H9 (cell line): ENCODE measurements around the gene ACP1. TPM values are rescaled to one million over a fixed set of nuclear protein-coding genes. Genes with fewer than 3 reads are reported as not detected.

Source experiments
- DNase-seq: peaks from one replicate; pipeline ENCODE4 v3.0.0-alpha.2; 2017
- H2AFZ ChIP-seq: one replicate; pipeline ENCODE4 v1.6.1; 2013; ENCODE audit warnings: mild to moderate bottlenecking, low read length, control low read depth, moderate library complexity
- H2AK5ac ChIP-seq: 2 replicates; pipeline ENCODE4 v1.6.1; 2013; ENCODE audit warnings: low read length, control low read depth, mixed read lengths; ENCODE audit not compliant: insufficient read length
- H2BK120ac ChIP-seq: one replicate; pipeline ENCODE4 v1.6.1; 2013; ENCODE audit warnings: low read depth, mild to moderate bottlenecking, low read length, control low read depth, inconsistent platforms; ENCODE audit not compliant: poor library complexity, severe bottlenecking
- H2BK12ac ChIP-seq: 2 replicates; pipeline ENCODE4 v1.6.1; 2013; ENCODE audit warnings: low read length, control low read depth, mixed read lengths, low read depth; ENCODE audit not compliant: insufficient read length
- H2BK15ac ChIP-seq: 2 replicates; pipeline ENCODE4 v1.6.1; 2013; ENCODE audit warnings: low read depth, low read length, control low read depth
- H2BK20ac ChIP-seq: one replicate; pipeline ENCODE4 v1.6.1; 2013; ENCODE audit warnings: low read depth, mild to moderate bottlenecking, low read length, control low read depth, inconsistent platforms; ENCODE audit not compliant: poor library complexity, severe bottlenecking
- H2BK5ac ChIP-seq: 2 replicates; pipeline ENCODE4 v1.6.1; 2013; ENCODE audit warnings: low read length, control low read depth, mixed read lengths; ENCODE audit not compliant: insufficient read length
- H3K14ac ChIP-seq: 2 replicates; pipeline ENCODE4 v1.6.1; 2013; ENCODE audit warnings: low read length, control low read depth; ENCODE audit not compliant: insufficient read depth
- H3K18ac ChIP-seq: 2 replicates; pipeline ENCODE4 v1.6.1; 2013; ENCODE audit warnings: low read depth, mild to moderate bottlenecking, mixed read lengths, low read length, control low read depth; ENCODE audit not compliant: insufficient read length
- H3K23ac ChIP-seq: 2 replicates; pipeline ENCODE4 v1.6.1; 2013; ENCODE audit warnings: low read length, control low read depth, mixed read lengths, low read depth; ENCODE audit not compliant: insufficient read length
- H3K23me2 ChIP-seq: 2 replicates; pipeline ENCODE4 v1.6.1; 2013; ENCODE audit warnings: low read depth, mild to moderate bottlenecking, mixed read lengths, low read length, control low read depth; ENCODE audit not compliant: insufficient read length, poor library complexity, severe bottlenecking
- H3K27ac ChIP-seq: 2 replicates; pipeline ENCODE4 v1.5.1; 2013; ENCODE audit warnings: low read length, control low read depth, mixed read lengths, low read depth; ENCODE audit not compliant: insufficient read length
- H3K27me3 ChIP-seq: 2 replicates; pipeline ENCODE4 v1.6.1; 2013; ENCODE audit warnings: low read length, control low read depth, inconsistent platforms; ENCODE audit not compliant: insufficient read depth
- H3K4ac ChIP-seq: 2 replicates; pipeline ENCODE4 v1.6.1; 2013; ENCODE audit warnings: low read depth, mild to moderate bottlenecking, control low read depth, inconsistent platforms, low read length, moderate library complexity
- H3K4me1 ChIP-seq: 2 replicates; pipeline ENCODE4 v1.6.1; 2013; ENCODE audit warnings: low read length, control low read depth, inconsistent platforms; ENCODE audit not compliant: insufficient read depth
- H3K4me2 ChIP-seq: 2 replicates; pipeline ENCODE4 v1.6.1; 2013; ENCODE audit warnings: low read length, control low read depth, mixed read lengths; ENCODE audit not compliant: insufficient read length, insufficient read depth
- H3K56ac ChIP-seq: 2 replicates; pipeline ENCODE4 v1.6.1; 2013; ENCODE audit warnings: low read depth, mild to moderate bottlenecking, mixed read lengths, low read length, control low read depth; ENCODE audit not compliant: insufficient read length
- H3K79me1 ChIP-seq: 2 replicates; pipeline ENCODE4 v1.6.1; 2013; ENCODE audit warnings: low read depth, mild to moderate bottlenecking, moderate library complexity, low read length, control low read depth, inconsistent platforms; ENCODE audit not compliant: insufficient read depth, poor library complexity, severe bottlenecking
- H3K79me2 ChIP-seq: 2 replicates; pipeline ENCODE4 v1.6.1; 2013; ENCODE audit warnings: low read length, control low read depth, inconsistent platforms; ENCODE audit not compliant: insufficient read depth
- H3K9ac ChIP-seq: 2 replicates; pipeline ENCODE4 v1.6.1; 2013; ENCODE audit warnings: low read length, control low read depth, mixed read lengths; ENCODE audit not compliant: insufficient read length; ENCODE audit errors: extremely low read depth
- H3K9me3 ChIP-seq: one replicate; pipeline ENCODE4 v1.6.1; 2013; ENCODE audit warnings: low read depth, low read length, inconsistent platforms; ENCODE audit not compliant: control insufficient read depth
- H3T11ph ChIP-seq: one replicate; pipeline ENCODE4 v1.6.1; 2013; ENCODE audit warnings: mild to moderate bottlenecking, low read length, control low read depth, inconsistent platforms
- H4K20me1 ChIP-seq: one replicate; pipeline ENCODE4 v1.6.1; 2013; ENCODE audit not compliant: control insufficient read depth, insufficient read length, insufficient read depth
- H4K5ac ChIP-seq: 2 replicates; pipeline ENCODE4 v1.6.1; 2013; ENCODE audit warnings: low read depth, mild to moderate bottlenecking, mixed read lengths, low read length, control low read depth; ENCODE audit not compliant: insufficient read length
- H4K8ac ChIP-seq: replicated peaks from 2 replicates; pipeline ENCODE4 v1.6.1; 2013; ENCODE audit warnings: low read length, control low read depth, mixed read lengths, low read depth; ENCODE audit not compliant: insufficient read length
- H4K91ac ChIP-seq: 2 replicates; pipeline ENCODE4 v1.6.1; 2013; ENCODE audit warnings: low read depth, mild to moderate bottlenecking, moderate library complexity, mixed read lengths, low read length, control low read depth; ENCODE audit not compliant: insufficient read length
- H3K27ac Mint-ChIP-seq, 3 experiments: 2 replicates in 2 of 3; 3 replicates in 1 of 3; pipeline ENCODE4 v1.8.0; 2020 to 2021; ENCODE audit warnings: mixed read lengths in 3 of 3, mild to moderate bottlenecking in 1 of 3, moderate library complexity in 1 of 3
- H3K27me3 Mint-ChIP-seq: 2 replicates; pipeline ENCODE4 v1.8.0; 2021; ENCODE audit warnings: low read depth, mild to moderate bottlenecking, moderate library complexity, mixed read lengths
- H3K36me3 Mint-ChIP-seq, 3 experiments: 2 replicates in 2 of 3; 3 replicates in 1 of 3; pipeline ENCODE4 v1.8.0; 2020 to 2021; ENCODE audit warnings: low read depth in 3 of 3, mixed read lengths in 3 of 3; ENCODE audit not compliant: insufficient read depth in 1 of 3
- H3K4me1 Mint-ChIP-seq, 2 experiments: 2 replicates each; pipeline ENCODE4 v1.8.0; 2020; ENCODE audit warnings: mixed read lengths in 2 of 2
- H3K4me3 Mint-ChIP-seq, 2 experiments: 2 replicates in 1 of 2; 3 replicates in 1 of 2; pipeline ENCODE4 v1.8.0; 2020 to 2021; ENCODE audit warnings: mild to moderate bottlenecking in 2 of 2, mixed read lengths in 2 of 2, moderate library complexity in 1 of 2
- H3K9me3 Mint-ChIP-seq, 2 experiments: 2 replicates in 1 of 2; 3 replicates in 1 of 2; pipeline ENCODE4 v1.8.0; 2020; ENCODE audit warnings: mild to moderate bottlenecking in 2 of 2, mixed read lengths in 2 of 2, moderate library complexity in 1 of 2
- total RNA-seq: library from RNA; stranded (reverse); gene quantifications from 2 replicates; pipeline ENCODE4 v1.2.1, GENCODE V29; 2021
- TF ChIP-seq, protein P1 (sequence below): fragments of 200-600 bp; sonication (generic); conservative IDR thresholded peaks from 3 replicates; pipeline ENCODE4 v1.8.0; 2021; ENCODE audit warnings: antibody characterized with exemption, mild to moderate bottlenecking

Gene ACP1
- total RNA-seq, 1 experiment from 2014 or later: 143 TPM

DNA sequence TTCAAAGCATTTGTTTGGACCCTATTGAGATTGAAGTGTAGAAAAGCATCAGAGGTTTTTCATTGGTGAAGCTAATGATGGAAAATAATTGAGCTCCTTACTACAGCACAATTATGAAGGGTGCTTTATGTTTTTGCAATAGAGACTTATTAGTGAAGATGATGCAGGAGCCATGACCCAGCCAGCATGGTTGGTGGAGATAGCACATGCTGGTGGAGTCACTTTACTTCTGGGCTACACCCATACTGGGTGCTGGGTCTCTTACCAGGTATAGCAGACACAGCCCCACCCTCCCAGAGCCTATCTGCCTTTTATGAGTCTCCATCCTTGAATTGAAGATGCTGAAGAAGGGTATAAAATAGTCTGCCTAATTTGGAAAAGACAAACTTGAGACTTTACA is 3.6 kb downstream of the ACP1 start:
- H3K36me3 Mint-ChIP-seq: peaks cover 7 to 25% (median 13%) of the 10 kb centered on the region in 3 experiments
- H3K27ac Mint-ChIP-seq: no peak overlapping the region
- H4K20me1 ChIP-seq: peaks cover 3% of the 10 kb centered on the region

More for the DNA sequence above, 3.6 kb downstream of the ACP1 start:
- Histone ChIP-seq H4K5ac (no peak overlapping the region), H4K8ac (no peak overlapping the region), H3T11ph (no peak overlapping the region), H2BK5ac (no peak overlapping the region), H2BK120ac (no peak overlapping the region), H3K14ac (no peak overlapping the region), H3K79me2 (peaks cover 63% of the 10 kb centered on the region), H3K23me2 (peaks cover 14% of the 10 kb centered on the region), H3K9ac (no peak overlapping the region), H2AFZ (no peak overlapping the region), H4K91ac (no peak overlapping the region), H3K18ac (no peak overlapping the region), H2AK5ac (no peak overlapping the region), H3K27me3 (no peaks in the 10 kb centered on the region), H3K9me3 (no peaks in the 10 kb centered on the region), H3K4ac (no peak overlapping the region), H2BK12ac (no peak overlapping the region), H2BK15ac (no peak overlapping the region), H2BK20ac (no peak overlapping the region), H3K56ac (no peak overlapping the region), H3K79me1 (peaks cover 9% of the 10 kb centered on the region), H3K27ac (no peak overlapping the region), H3K23ac (no peak overlapping the region), H3K4me2 (no peak overlapping the region), H3K4me1 (peaks cover 2% of the 10 kb centered on the region; the same call in 1 of the 2 replicates)
- H3K27me3 Mint-ChIP-seq: peaks cover 5% of the 10 kb centered on the region
- DNase-seq: no peak
- no peak overlapping the region for H3K4me3 Mint-ChIP-seq
- H3K9me3 Mint-ChIP-seq: no peaks in the 10 kb centered on the region
- TF ChIP-seq, protein P1, sequence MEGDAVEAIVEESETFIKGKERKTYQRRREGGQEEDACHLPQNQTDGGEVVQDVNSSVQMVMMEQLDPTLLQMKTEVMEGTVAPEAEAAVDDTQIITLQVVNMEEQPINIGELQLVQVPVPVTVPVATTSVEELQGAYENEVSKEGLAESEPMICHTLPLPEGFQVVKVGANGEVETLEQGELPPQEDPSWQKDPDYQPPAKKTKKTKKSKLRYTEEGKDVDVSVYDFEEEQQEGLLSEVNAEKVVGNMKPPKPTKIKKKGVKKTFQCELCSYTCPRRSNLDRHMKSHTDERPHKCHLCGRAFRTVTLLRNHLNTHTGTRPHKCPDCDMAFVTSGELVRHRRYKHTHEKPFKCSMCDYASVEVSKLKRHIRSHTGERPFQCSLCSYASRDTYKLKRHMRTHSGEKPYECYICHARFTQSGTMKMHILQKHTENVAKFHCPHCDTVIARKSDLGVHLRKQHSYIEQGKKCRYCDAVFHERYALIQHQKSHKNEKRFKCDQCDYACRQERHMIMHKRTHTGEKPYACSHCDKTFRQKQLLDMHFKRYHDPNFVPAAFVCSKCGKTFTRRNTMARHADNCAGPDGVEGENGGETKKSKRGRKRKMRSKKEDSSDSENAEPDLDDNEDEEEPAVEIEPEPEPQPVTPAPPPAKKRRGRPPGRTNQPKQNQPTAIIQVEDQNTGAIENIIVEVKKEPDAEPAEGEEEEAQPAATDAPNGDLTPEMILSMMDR: no peak
- peaks cover 20 to 29% of the 10 kb centered on the region in 2 experiments for H3K4me1 Mint-ChIP-seq
